GM19099 (cell line): ENCODE measurements around the gene AGPAT4.

ENCODE experiments used
- POLR2A ChIP-seq: IDR thresholded peaks from 3 replicates; pipeline ENCODE4 v1.6.1; 2011; ENCODE audit warnings: low read depth; ENCODE audit not compliant: insufficient read length; ENCODE audit errors: extremely low read depth

Gene AGPAT4

DNA sequence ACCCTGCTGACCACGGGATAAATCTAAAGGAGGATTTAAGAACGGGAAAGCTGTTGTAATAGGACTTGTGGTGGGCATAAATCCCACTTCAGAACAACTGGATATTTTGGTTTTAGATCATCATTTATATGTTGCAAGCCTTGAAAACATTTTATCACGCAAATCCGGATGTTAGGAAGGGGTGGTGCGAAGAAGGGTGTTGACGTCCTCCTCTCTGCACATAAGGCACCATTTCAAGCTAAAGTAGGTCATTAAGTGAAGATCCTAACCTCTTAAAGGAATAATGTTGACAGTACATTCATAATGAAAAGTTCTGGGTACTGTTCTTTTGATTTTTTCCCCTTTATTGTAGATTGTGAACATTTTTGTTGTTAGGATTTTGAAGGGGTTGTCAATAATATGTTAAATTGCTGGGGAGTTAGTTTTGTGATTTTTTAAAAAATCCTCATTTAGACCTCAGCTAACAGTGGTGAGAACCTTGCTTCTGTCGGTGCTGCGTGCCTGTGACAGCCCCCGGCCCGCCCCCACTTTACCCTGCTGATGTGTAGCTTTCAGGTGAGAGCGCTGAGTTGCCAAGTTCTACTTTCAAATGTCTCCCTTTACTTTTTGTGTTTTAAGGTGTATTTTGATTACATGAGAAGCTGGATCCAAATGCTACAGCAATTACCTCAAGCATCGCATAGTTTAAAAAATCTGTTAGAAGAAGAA, 193.4 kb downstream of the AGPAT4 start:
- TF ChIP-seq POLR2A = no peak
